ENCODE results near the gene ACAT2. TPM values are rescaled to one million over a fixed set of nuclear protein-coding genes. Genes with fewer than 3 reads are reported as not detected.
"Not testable (repeated sequence)": the region's sequence is repeated elsewhere in the genome, so short reads cannot be mapped to it uniquely, and the experiment has no call there.

The ACAT2 gene
- total RNA-seq, 1 donor from 2014 or later: 0.85 TPM

GRCh38 chr6:159727717-159728445 is 34.0 kb upstream of the ACAT2 start:
- TF ChIP-seq, protein P1, sequence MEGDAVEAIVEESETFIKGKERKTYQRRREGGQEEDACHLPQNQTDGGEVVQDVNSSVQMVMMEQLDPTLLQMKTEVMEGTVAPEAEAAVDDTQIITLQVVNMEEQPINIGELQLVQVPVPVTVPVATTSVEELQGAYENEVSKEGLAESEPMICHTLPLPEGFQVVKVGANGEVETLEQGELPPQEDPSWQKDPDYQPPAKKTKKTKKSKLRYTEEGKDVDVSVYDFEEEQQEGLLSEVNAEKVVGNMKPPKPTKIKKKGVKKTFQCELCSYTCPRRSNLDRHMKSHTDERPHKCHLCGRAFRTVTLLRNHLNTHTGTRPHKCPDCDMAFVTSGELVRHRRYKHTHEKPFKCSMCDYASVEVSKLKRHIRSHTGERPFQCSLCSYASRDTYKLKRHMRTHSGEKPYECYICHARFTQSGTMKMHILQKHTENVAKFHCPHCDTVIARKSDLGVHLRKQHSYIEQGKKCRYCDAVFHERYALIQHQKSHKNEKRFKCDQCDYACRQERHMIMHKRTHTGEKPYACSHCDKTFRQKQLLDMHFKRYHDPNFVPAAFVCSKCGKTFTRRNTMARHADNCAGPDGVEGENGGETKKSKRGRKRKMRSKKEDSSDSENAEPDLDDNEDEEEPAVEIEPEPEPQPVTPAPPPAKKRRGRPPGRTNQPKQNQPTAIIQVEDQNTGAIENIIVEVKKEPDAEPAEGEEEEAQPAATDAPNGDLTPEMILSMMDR (IDR thresholded peaks at IDR 0.05): no peak
- intact Hi-C loops (cut with DNase I): loop anchor here (1.0 to 10.0 kb wide), 5 partner anchors 27 to 1083 kb away; partner anchors contain the start of genes ACAT2, DYNLT1 and TCP1
- Histone ChIP-seq H3K4me1 (peaks cover 6 to 28% of the 10 kb centered on the region in 2 donors), H3K27me3 (no peaks in the 10 kb centered on the region), H3K36me3 (no peaks in the 10 kb centered on the region), H3K9me3 (no peaks in the 10 kb centered on the region), H3K27ac (peak overlapping the region; percentile 98 to 100), H3K4me3 (peak overlapping the region; percentile 95 to 100)
- no peak for DNase-seq (ENCODE audit: low spot score in 2 of 2)

DNA sequence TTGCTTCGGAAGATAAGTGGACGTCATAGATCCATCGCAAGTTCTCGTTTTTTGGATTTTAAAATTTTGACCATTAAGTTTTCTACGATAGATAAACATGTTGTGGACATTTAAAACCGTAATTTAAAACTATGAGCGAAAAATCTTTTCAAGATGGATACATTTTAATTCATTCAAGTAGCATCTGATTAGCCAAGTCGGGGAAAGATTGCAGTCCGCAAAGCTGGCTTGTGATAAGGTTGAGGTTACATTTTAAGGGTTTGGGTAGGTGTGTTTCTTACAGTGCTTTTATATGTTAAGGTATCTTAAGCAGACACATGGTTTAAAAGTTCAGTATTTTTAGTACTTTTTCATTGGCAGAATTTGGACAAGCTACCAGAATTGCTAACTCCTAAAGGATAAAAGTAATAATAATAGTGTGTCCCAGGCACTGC is 33.3 kb upstream of the ACAT2 start:
- intact Hi-C loops (cut with DNase I): loop anchor here (10.0 kb wide), 1 partner anchor 1084 kb away; the partner anchor contains the start of gene DYNLT1
- DNase-seq (ENCODE audit: low spot score in 2 of 2): no peak
- no peaks in the 10 kb centered on the region for H3K9me3 ChIP-seq
- H3K27me3 ChIP-seq: no peaks in the 10 kb centered on the region
- H3K4me3 ChIP-seq: peak overlapping the region; percentile 95 to 100
- TF ChIP-seq, protein P1 (IDR thresholded peaks at IDR 0.05): no peak
- H3K36me3 ChIP-seq: no peaks in the 10 kb centered on the region
- peaks cover 6 to 28% of the 10 kb centered on the region in 2 donors for H3K4me1 ChIP-seq
- H3K27ac ChIP-seq: peak overlapping the region; percentile 98 to 100

DNA sequence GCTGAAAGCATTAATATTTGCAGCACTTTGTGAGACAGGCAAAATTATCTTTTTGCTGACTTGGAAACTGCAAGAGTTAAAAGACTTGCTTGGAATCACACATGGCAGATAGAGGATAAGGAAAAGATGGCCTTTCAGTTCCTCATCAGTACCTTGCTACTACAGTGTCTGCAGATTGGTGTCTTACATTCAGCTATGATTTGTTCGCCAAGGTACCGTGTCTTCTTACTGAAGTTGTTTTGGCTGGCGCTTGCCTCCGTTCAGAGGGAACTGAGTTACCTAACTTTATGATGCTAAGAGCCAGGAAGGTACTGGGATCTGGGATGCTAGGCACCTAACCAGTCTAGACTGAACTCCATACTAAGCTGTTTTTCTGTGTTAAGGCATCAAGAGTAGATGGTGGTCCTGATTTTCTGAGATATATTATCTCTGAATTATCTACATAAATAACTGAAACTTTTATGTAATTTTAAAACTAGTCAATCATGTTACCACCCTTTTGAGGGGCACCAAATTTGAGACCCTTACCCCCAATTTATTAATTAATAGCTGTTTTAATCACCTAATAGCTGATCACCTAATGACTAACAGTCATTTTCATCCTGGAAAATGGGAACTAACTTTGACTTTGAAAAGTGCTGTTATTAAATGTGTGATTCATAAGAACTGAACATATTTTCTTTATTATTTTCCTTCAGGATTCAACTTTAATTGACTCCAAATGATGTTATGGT is 32.1 kb upstream of the ACAT2 start:
- peaks cover 6 to 31% of the 10 kb centered on the region in 2 donors for H3K4me1 ChIP-seq
- no peaks in the 10 kb centered on the region for H3K27me3 ChIP-seq
- peak overlapping the region; percentile 11 to 98 for H3K27ac ChIP-seq
- intact Hi-C loops (cut with DNase I): loop anchor here (10.0 kb wide), 1 partner anchor 1085 kb away; the partner anchor contains the start of gene DYNLT1
- H3K9me3 ChIP-seq: no peaks in the 10 kb centered on the region
- peak overlapping the region; percentile 95 to 100 for H3K4me3 ChIP-seq
- H3K36me3 ChIP-seq: no peaks in the 10 kb centered on the region
- no peak for DNase-seq (ENCODE audit: low spot score in 2 of 2)
- TF ChIP-seq, protein P1 (IDR thresholded peaks at IDR 0.05): no peak

DNA sequence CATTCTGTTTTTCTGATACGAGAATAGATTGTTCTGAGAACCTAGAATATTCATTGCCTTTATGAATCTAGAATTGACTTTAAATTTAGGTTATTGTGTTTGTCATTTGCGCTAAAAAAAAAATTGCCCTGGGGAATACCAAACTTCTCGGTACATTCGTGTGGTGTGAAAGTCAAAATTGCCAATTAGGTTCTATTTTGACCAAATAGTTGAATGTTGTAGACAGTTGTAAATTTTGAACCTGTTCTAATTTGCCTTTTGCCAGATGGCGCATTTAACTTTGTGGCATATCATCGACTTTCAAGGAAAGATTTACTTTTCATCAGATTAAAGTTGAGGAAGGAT is 31.5 kb upstream of the ACAT2 start:
- H3K27ac ChIP-seq: peak overlapping the region; percentile 11 to 98
- H3K27me3 ChIP-seq: no peaks in the 10 kb centered on the region
- intact Hi-C loops (cut with DNase I): no loop called here
- H3K4me1 ChIP-seq: peaks cover 6 to 31% of the 10 kb centered on the region in 2 donors
- TF ChIP-seq, protein P1 (IDR thresholded peaks at IDR 0.05): no peak
- no peaks in the 10 kb centered on the region for H3K36me3 ChIP-seq
- H3K4me3 ChIP-seq: peak overlapping the region; percentile 95 to 100
- no peaks in the 10 kb centered on the region for H3K9me3 ChIP-seq
- DNase-seq (ENCODE audit: low spot score in 2 of 2): no peak

- H3K36me3 ChIP-seq; H3K4me3 ChIP-seq; H3K27ac ChIP-seq; H3K9me3 ChIP-seq; DNase-seq (ENCODE audit: low spot score in 2 of 2); intact Hi-C loops (cut with DNase I); H3K27me3 ChIP-seq: not testable (repeated sequence)
- peaks cover 6 to 33% of the 10 kb centered on the region in 2 donors for H3K4me1 ChIP-seq
Measured at GRCh38 chr6:159732550-159732949, 29.3 kb upstream of the ACAT2 start.

DNA sequence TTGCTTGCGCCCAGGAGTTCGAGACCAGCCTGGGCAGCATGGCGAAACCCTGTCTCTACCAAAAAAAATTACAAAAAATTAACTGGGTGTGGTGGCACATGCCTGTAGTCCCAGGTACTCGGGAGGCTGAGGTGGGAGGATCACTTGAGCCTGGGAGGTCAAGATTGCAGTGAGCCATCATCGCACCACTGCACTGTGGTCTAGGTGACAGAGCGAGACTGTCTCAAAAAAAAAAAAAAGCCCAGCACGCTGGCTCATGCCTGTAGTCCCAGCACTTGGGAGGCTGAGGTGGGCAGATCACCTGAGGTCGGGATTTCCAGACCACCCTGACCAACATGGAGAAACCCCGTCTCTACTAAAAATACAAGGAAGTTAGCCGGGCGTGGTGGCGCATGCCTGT is 28.4 kb upstream of the ACAT2 start:
- H3K36me3 ChIP-seq; H3K9me3 ChIP-seq; H3K4me3 ChIP-seq; H3K27me3 ChIP-seq; intact Hi-C loops (cut with DNase I); H3K27ac ChIP-seq; DNase-seq (ENCODE audit: low spot score in 2 of 2): not testable (repeated sequence)
- H3K4me1 ChIP-seq: peaks cover 6 to 33% of the 10 kb centered on the region in 2 donors

Data from ascending aorta (tissue), 2 donors.